Panc1 (cell line): ENCODE results near the gene KPNA2. TPM values are rescaled to one million over a fixed set of nuclear protein-coding genes. Genes with fewer than 3 reads are reported as not detected.

Experiments
- ATAC-seq: fragments of 200-7000 bp; cut with Tn5 transposase; 2 replicates; pipeline ENCODE4 v1.9.1; 2020; ENCODE audit warnings: mild to moderate bottlenecking, moderate library complexity
- BruUV-seq: library from RNA; stranded (reverse); fragments of 400-500 nt; replicated peaks from 2 replicates; lab custom pipeline; 2021; lab: Mats Ljungman, UMichigan
- CTCF ChIA-PET: fragments of 300-600 bp; sonication (Branson Sonifier 250); formaldehyde crosslinking; loops from one replicate; lab custom pipeline; 2022; ENCODE audit warnings: antibody characterized with exemption; lab: Charles Lee
- POLR2A ChIA-PET: fragments of 300-600 bp; sonication (Branson Sonifier 250); formaldehyde crosslinking; loops from one replicate; lab custom pipeline; 2022; ENCODE audit warnings: antibody characterized with exemption; lab: Charles Lee
- DNase-seq: peaks from one replicate; pipeline ENCODE4 v3.0.0-alpha.2; 2010; ENCODE audit warnings: low read depth, low spot score
- H3K27ac ChIP-seq: 2 replicates; pipeline ENCODE4 v1.5.1; 2011; ENCODE audit warnings: mild to moderate bottlenecking, low read length, inconsistent platforms
- H3K27me3 ChIP-seq: fragments of 200-500 bp; sonication (Bioruptor generic); 2 replicates; pipeline ENCODE4 v1.6.0; 2014; ENCODE audit warnings: low read length, inconsistent platforms; ENCODE audit not compliant: control insufficient read depth, insufficient read depth
- H3K36me3 ChIP-seq: fragments of 200-500 bp; sonication (Bioruptor generic); 2 replicates; pipeline ENCODE4 v1.5.1; 2014; ENCODE audit warnings: inconsistent platforms, mild to moderate bottlenecking, low read length, moderate library complexity; ENCODE audit not compliant: control insufficient read depth, insufficient read depth
- H3K4me1 ChIP-seq: 2 replicates; pipeline ENCODE4 v1.5.1; 2011; ENCODE audit warnings: inconsistent platforms, mild to moderate bottlenecking, low read length, moderate library complexity; ENCODE audit not compliant: control insufficient read depth, insufficient read depth
- H3K4me3 ChIP-seq, 2 experiments: 2 replicates each; pipeline ENCODE4 v1.5.1; 2011 to 2012; ENCODE audit warnings: low read depth in 2 of 2, low read length in 2 of 2, mild to moderate bottlenecking in 2 of 2, inconsistent platforms in 1 of 2, moderate library complexity in 1 of 2
- H3K9me3 ChIP-seq: fragments of 200-500 bp; sonication (Bioruptor generic); 2 replicates; pipeline ENCODE4 v1.5.1; 2014; ENCODE audit warnings: low read depth, mild to moderate bottlenecking, inconsistent platforms, low read length, moderate library complexity; ENCODE audit not compliant: control insufficient read depth, insufficient read depth
- CTCF ChIP-seq: fragments of 450-650 bp; IDR thresholded peaks from 2 replicates; pipeline ENCODE4 v1.5.1; 2017; ENCODE audit warnings: mild to moderate bottlenecking
- POLR2AphosphoS5 ChIP-seq: IDR thresholded peaks from 2 replicates; pipeline ENCODE4 v1.6.1; 2012; ENCODE audit warnings: mild to moderate bottlenecking, low read depth, low read length, moderate library complexity
- REST ChIP-seq, 2 experiments: IDR thresholded peaks; 2 replicates each; pipeline ENCODE4 v1.6.1; 2011 to 2012; ENCODE audit warnings: low read depth in 2 of 2, control low read depth in 1 of 2, low read length in 1 of 2, mild to moderate bottlenecking in 1 of 2, moderate library complexity in 1 of 2; ENCODE audit not compliant: insufficient read depth in 1 of 2
- SIN3A ChIP-seq: IDR thresholded peaks from 2 replicates; pipeline ENCODE4 v1.6.1; 2012; ENCODE audit warnings: low read depth, mild to moderate bottlenecking, low read length, moderate library complexity, borderline replicate concordance; ENCODE audit not compliant: insufficient read depth
- TCF7L2 ChIP-seq: IDR thresholded peaks from 2 replicates; pipeline ENCODE4 v1.6.1; 2011; ENCODE audit warnings: mild to moderate bottlenecking, low read depth, low read length, inconsistent platforms
- in situ Hi-C: cut with HindIII; loops from 2 replicates; pipeline ENCODE4 v1.10.0; 2016; ENCODE audit warnings: low sequenced_read_pairs, low pct_unique_long_range_greater_than_20kb
- intact Hi-C: fragments of 100-400 bp; cut with micrococcal nuclease; formaldehyde crosslinking; loops from one replicate; pipeline ENCODE4 v1.10.0; 2022; ENCODE audit not compliant: unreplicated experiment
- total RNA-seq: library from RNA; stranded (reverse); gene quantifications from one replicate; pipeline ENCODE4 v1.2.1, GENCODE V29; 2021; ENCODE audit not compliant: unreplicated experiment

Gene KPNA2
- total RNA-seq, 1 experiment from 2014 or later, result 177 TPM

DNA sequence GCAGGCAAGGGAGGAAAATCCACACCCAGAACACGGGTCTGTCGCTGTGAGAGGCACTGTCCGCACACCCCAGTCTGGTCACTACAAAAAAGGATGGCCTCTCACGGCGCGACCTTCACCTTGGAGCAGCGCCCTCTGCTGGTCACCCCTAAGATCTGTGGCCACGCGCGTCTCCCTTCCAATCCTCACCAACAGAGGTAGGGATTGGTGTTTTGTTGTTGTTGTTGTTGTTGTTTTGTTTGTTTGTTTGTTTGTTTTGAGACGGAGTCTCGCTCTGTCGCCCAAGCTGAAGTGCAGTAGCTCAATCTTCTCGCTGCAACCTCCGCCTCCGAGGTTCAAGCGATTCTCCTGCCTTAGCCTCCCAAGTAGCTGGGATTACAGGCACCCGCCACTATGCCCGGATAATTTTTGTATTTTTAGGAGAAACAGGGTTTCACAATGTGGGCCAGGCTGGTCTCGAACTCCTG, 24.3 kb upstream of the KPNA2 start:
- Histone ChIP-seq H3K36me3 (no peaks in the 10 kb centered on the region), H3K27ac (0 out of 2 replicates have a peak overlapping the region, but pooled peaks have one; percentile 51), H3K27me3 (no peaks in the 10 kb centered on the region), H3K4me1 (no peaks in the 10 kb centered on the region), H3K4me3 (peak overlapping the region; percentile 27 to 54), H3K9me3 (no peaks in the 10 kb centered on the region)
- intact Hi-C loops (no loop called here), in situ Hi-C loops (no loop called here)
- no peak for DNase-seq
- ChIA-PET CTCF (interaction anchor here (0.6 kb wide), 1 partner anchor 296 kb away, joined by 3 read pairs; no protein-coding TSS in a partner anchor), POLR2A (interaction anchor here (0.7 kb wide), 1 partner anchor 283 kb away, joined by 7 read pairs; no protein-coding TSS in a partner anchor)
- BruUV-seq, result no TSS peak
- peak; percentile 92 for ATAC-seq
- no peak for TF ChIP-seq REST (IDR thresholded peaks at IDR 0.05; ENCODE audit: insufficient read depth in 1 of 2, low read depth in 2 of 2, low read length in 1 of 2)
- no peak for TF ChIP-seq POLR2AphosphoS5
- peak; percentile 88 for TF ChIP-seq CTCF
- no peak for TF ChIP-seq SIN3A
- no peak for TF ChIP-seq TCF7L2

GRCh38 chr17:68013385-68013784, 22.1 kb upstream of the KPNA2 start:
- BruUV-seq, result no TSS peak
- TF ChIP-seq SIN3A (no peak), TCF7L2 (no peak), POLR2AphosphoS5 (no peak), REST (IDR thresholded peaks at IDR 0.05; ENCODE audit: insufficient read depth in 1 of 2, low read depth in 2 of 2, low read length in 1 of 2) (no peak), CTCF (no peak)
- ATAC-seq (no peak), DNase-seq (no peak)
- no peak overlapping the region for H3K27ac ChIP-seq
- H3K4me1 ChIP-seq, result no peaks in the 10 kb centered on the region
- CTCF ChIA-PET, result interaction anchor here (0.6 kb wide), 1 partner anchor 28 kb away, joined by 3 read pairs; no protein-coding TSS in a partner anchor
- no peaks in the 10 kb centered on the region for H3K27me3 ChIP-seq
- no peak overlapping the region for H3K4me3 ChIP-seq
- H3K9me3 ChIP-seq, result no peaks in the 10 kb centered on the region
- intact Hi-C loops, result no loop called here
- H3K36me3 ChIP-seq, result no peaks in the 10 kb centered on the region
- POLR2A ChIA-PET, result no interaction called here
- in situ Hi-C loops, result no loop called here
